HG03175 (cell line): ENCODE data around the gene TPSG1.
"Not testable (repeated sequence)": the region's sequence is repeated elsewhere in the genome, so short reads cannot be mapped to it uniquely, and the experiment has no call there.

Experiments
- ATAC-seq: cut with Tn5 transposase; IDR thresholded peaks from one replicate; pipeline ENCODE4 v1.9.1; 2021; ENCODE audit warnings: mild to moderate bottlenecking, moderate library complexity; ENCODE audit not compliant: unreplicated experiment

The TPSG1 gene

DNA sequence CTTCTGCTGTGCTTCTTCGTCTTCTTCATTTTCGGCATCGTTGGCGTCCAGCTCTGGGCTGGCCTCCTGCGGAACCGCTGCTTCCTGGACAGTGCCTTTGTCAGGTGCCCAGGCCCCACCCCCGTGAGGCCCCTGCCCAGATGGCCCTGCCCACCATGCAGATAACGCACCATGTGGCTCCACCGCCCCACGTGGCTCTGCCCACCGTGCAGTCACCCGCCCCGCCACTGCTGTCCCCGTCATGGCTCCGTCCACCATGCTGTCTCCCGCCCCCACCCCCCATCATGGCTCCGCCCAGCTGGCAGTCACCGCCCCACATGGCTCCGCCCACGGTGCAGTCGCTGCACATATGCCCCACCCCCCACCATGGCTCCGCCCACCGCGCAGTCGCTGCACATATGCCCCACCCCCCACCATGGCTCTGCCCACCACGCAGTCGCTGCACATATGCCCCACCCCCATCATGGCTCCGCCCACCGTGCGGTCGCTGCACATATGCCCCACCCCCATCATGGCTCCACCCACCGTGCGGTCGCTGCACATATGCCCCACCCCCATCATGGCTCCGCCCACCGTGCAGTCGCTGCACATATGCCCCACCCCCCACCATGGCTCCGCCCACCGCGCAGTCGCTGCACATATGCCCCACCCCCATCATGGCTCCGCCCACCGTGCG, 26.3 kb downstream of the TPSG1 start:
- not testable (repeated sequence) for ATAC-seq

DNA sequence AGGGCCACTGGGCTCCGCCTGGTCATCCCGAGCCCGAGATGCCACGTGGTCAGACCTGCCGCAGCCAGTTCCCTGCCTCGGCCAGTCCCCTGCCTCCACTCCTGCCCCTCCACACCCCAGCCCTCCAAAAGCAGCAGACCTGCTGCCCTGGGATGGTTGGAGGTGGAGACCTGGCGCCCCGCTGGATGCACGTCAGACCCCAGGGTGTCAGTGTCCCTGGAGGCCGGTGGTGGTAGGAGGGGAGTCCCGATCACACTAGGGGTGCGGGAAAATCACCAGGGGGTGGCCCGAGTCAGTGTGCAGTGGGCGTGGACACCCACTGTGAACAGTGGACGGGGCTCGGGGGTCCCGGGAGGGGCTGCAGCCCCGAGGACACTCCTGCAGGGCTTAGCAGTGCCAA, 26.9 kb downstream of the TPSG1 start:
- ATAC-seq, result no peak

DNA sequence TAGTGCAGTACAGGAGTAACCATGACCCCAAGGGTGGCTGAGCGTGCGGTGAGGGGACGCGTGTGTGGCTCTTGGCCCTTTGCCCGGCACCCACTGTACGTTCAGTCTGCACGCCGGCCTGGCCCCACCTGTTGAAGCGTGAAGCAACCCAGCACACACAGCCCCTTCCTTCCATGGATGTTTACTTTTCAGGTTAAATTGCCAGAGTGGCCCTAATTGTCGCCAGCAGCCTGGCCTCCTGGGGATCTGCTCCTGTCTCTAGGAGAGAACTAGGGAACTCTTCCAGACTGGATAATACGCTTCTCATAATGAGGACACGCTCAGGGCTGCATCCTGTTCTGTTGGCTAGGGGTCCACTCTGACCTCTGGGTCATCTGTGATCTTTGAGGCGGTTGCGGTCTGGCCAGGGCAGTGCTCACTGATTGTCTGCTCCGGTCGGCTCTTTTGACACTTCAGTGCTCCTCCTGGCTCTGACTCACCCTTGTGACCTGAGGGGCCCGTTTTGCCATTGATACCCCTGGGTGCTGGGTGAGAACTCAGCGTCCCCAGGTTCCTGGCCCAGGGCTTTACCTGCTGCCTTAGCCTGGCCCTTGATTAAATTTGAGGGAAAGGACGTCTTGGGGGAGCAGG, 27.7 kb downstream of the TPSG1 start:
- ATAC-seq, result no peak

DNA sequence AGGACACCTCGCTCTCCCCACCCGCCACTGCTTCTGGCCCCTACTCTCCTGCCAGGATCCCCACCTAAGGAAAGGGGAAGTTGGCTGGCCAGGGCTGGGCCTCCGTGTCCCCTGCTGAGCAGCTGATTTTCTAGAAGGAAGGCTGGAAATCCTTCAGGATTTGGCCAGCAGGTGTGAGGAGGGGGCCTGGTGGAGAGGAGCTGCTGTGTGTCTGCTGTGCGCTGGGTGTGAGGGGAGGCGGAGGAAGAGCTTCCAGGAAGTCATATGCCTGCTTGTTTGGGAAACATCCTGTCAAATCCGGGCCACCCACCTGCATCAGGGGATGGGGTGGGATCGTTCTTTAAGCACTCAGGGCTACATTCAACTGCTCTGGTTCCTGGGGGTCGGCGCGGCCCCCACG, 28.6 kb downstream of the TPSG1 start:
- no peak for ATAC-seq

- ATAC-seq, result no peak
Measured at GRCh38 chr16:1195393-1195666, 29.7 kb downstream of the TPSG1 start.

DNA sequence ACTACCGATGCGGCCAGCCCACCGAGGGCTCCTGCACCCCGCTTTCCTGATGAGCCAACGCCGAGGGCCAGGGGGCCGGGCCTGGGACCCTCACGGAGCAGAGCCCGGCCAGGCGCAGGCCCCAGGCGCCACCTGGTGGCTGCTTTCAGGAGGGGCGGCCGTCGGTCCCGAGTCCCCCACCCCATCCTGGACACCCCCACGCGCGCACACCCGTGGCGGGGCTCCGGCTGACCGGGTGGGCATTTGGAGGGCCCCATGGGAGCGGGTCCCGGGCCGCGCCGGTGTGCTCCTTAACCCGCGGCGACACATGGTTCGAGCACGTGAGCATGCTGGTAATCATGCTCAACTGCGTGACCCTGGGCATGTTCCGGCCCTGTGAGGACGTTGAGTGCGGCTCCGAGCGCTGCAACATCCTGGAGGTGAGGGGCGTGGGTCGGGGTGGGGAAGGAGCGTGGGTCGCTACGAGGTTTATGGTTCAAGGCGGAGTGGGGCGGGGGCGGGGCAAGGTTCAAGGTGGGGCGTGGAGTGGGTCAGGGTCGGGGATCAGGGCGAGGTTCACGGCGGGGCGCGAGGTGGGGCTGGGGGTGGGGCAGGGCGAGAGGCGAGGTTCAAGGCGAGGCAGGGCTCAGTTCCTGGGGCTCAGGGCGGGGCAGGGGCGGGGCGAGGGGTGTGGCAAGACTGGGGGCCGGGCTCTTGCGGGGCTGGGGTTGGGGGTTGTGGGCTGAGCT, 30.2 kb downstream of the TPSG1 start:
- ATAC-seq, result no peak

DNA sequence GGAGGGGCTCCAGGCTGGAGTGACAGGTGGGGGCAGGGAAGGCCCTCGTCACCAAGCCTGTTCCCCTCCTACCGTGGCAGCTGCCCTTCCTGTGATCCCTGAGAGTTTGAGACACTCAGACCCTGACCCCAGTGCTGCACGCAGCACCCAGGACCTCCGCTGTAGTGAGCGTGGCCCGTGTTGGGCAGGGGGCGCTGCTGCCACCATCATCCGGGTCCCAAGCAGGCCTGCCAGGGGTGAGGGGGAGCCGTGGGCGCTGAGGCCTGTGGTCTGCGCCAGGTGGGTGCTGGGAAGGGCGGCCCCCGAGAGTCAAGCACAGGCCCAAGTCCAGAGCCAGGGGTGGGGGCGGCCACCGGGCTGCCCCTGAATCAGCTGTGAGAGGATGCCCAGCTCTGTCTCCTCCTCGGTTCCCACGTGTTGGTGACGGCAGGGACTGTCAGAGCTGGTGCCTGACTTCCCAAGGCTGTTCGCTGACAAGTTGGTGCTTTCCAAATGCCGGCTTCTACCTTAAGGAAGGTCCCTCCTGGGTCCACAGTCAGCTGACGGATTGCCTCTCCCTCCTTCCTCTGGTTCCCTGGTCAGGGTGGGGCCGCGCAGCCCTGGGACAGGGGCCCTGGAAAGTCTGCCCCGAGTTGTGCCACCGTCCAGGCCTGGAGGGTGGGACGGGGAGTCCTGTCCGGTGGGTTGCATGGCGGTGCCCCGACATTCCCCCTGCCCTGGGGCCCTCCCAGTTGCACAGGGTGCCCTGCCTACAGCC, 31.1 kb downstream of the TPSG1 start:
- no peak for ATAC-seq

GRCh38 chr16:1193143-1193824, 31.8 kb downstream of the TPSG1 start:
- ATAC-seq, result no peak

DNA sequence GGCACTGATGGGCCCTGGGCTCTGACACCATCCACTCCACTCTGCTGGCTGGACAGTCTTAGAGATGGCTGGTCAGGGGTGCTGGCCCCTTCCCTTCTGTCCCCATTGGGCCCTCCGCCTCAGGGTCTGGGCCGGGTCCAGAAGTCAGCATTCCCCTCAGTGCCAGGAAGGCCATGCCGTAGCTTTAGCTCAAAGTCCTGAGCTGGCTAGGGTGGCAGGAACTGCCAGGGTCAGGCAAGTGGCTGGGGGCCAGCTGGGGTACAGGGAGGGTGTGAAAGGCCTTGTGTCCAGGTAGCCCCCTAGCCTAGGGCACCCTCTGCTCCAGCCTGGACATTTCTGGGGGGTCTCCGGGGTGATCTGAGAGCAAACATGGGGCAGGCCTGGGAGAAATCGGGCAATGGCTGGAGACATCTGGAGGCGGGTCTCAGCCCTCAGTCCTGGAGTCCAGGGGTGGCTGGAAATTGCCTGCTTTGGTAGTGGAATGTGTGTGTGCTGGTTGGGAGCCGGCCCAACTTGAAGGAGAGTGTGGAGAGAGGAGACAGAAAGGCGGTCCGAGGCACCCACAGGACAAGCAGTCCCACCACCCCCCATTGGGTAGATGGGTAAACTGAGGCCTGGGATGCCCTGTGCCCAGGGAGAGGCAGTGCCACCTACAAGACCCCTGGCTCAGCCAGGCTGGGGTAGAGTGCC, 32.5 kb downstream of the TPSG1 start:
- no peak for ATAC-seq

- ATAC-seq, result not testable (repeated sequence)
Measured at GRCh38 chr16:1190789-1191188, 34.3 kb downstream of the TPSG1 start.

DNA sequence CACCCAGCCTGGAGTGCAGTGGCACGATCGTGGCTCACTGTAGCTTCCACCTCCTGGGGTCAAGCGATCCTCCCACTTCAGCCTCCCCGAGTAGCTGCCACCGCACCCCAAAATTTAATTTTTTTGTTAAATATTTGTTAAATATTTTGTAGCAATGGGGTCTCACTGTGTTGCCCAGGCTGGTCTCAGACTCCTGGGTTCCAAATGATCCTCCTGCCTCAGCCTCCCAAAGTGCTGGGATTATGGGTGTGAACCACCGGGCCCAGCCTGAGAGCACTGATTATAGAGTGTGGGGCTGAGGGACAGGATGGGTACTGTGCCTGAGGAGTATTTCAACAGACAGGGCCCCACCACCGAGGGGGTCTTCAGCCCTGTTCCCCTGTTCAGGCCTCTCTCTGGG, 35.6 kb downstream of the TPSG1 start:
- no peak for ATAC-seq

DNA sequence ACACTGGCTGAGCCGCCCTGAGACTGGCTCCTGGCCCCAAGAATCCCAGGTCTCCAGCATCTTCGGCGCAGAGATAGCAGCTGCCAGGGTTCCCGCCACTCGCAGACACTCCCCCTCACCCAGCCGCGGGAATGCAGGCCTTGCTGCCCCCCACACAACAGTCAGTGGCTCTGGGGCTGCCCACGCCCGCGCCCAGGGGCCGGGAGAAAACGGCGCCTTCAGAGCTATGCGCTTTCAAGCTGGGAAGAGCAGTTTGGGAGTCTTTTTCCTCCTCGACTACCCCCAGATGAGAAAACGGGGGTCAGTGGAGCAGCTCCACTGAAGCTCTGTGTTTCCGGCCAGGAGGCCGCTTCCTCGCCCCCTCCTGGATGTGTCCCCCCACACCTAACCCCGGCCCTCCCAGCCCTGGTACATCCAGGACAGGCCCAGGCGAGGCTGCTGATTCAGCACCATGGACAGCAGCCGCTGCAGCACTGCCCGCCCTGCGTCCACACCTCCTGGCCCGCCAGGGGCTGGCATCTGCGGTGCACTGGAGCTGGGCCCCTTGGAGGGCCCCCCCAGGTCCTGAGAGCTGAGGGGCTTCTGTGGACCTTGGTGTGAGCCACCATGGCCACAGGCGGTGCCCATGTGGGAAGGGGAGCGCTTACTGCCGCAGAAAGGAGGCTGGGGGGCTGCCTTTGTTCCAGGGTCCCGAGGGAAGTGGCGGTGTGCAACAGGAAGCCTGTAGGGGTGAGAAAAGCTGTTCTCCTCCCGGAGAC, 36.5 kb downstream of the TPSG1 start:
- ATAC-seq, result no peak

GRCh38 chr16:1185460-1186207, 39.4 kb downstream of the TPSG1 start:
- not testable (repeated sequence) for ATAC-seq

DNA sequence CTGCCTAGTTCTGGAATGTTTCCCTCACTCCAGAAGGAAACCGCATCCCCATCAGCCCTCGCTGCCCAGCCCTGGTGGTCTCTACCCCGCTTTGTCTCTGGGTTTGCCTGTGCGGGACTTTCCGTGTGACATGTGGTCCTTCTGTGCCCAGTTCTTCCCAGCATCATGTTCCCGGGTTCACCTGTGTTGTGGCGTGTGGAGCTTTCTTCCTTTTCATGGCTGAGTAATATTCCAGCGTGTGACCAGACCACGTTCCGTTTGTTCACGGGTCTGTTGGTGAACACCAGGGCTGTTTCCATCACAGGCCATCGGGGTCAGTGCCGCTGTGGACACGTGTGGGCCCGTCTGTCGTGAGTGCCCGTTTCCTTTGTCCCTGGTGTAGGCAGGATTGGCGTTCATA, 40.1 kb downstream of the TPSG1 start:
- no peak for ATAC-seq

DNA sequence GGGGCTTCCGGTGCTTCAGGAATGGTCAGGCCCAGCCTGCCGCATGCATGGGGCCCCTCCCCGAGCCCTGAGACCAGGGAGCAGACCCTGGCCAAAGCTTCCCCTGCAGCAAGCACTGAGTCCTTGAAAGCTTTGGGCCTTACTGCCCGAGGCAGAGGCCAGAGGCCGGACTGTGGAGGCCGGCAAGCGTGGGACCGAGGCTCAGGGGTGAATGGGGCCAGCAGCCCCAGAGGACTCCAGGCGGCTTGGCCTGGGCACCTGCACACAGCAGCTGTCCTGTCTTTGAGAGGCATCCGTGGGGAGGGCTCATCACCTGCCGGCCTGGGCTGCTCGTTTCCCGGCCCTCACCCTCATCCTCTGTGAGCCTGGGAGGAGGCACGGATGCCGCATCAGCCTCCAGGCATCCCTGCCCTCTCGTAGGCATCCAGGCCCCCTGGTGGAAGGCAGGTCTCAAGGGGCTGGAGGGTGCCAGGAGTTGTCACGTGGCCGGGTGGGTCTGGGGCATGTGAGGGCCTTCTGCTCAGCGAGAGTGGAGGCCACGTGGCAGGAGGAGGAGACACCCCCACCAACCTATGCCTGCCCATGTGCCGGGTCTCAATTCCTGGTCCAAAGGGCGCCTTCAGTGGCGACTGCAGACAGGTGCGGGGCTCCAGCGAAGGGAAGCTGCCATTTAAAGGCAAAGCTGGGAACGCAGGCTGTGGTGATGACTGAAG, 40.8 kb downstream of the TPSG1 start:
- ATAC-seq, result no peak

DNA sequence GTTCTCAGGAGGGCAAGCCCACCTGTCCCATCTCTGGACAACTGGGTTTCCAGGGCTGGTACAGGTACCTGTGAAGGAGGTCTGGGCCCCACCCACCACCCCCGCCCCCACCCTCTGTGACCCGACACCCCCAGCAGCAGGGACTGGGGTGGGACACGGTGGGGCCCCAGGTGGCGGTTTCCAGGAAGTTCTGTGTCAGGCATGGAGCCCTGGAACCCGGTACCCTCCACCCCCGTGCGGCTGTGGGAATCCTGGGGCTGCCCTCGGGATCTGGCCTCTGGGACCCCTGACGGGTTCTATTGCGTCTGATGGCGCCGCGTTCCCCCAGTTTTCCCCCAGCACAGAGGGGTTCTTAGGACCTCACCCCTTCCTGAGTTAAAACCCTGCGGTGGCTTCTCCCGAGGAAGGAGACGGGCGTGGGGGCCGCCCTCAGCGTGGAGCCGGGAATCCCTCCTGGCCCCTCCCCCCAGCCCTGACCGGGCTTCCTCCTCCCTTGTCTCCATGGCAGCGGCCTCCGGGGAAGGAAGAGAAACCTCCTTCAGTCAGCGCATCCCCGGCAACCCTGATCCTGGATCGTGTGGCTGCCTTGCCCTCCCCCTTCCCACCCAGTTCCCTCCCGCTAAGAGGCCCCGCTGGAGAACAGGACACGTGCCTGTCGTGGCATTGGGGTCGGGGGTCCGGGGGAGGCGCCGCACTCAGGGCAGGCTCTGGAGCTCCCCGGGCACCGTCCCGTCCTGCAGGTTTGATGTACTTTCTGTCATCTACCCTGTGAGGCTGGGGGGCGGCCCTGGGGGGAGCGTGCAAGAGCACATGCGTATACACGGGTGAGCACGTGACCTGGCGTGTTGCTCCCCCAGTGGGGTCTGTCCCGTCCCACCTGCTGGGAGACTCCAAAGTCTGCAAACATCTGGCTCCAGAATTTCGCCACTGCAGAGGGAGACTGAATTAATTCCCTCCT, 41.8 kb downstream of the TPSG1 start:
- ATAC-seq, result no peak

DNA sequence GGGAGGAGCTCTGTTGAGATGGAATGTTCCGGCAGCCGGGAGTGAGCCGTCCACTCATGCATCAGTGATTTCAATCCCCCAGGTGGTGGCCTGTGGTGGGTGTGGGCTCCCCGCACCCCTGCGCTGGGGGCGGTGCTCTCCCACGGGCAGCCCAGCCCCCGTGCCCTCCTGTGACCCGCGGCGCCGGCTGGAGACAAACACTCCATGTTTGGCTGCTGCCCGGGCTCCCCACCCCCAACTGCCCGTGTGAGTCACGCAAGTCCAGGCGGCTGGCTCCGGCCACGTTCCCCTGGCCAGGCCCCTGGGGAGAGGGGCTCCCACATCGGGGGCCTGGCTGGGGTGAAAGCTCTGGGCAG, 42.8 kb downstream of the TPSG1 start:
- ATAC-seq, result no peak
